Tibial nerve (tissue), 4 donors: ENCODE measurements around the gene OR2C3. TPM values are rescaled to one million over a fixed set of nuclear protein-coding genes. Genes with fewer than 3 reads are reported as not detected.
A peak's percentile ranks its signal among the peaks of the same experiment; 100 is the strongest.
"Not testable (repeated sequence)": the region's sequence is repeated elsewhere in the genome, so short reads cannot be mapped to it uniquely, and the experiment has no call there.

Experiments used
- DNase-seq, 2 donors: peaks; one replicate each; pipeline ENCODE4 v3.0.0-alpha.2; 2019; ENCODE audit warnings: low spot score in 2 of 2
- H3K27ac ChIP-seq, 4 donors: fragments of 200-600 bp; sonication (generic) in 3 of 4; one replicate each; pipeline ENCODE4 v1.5.1; 2017 to 2019; ENCODE audit warnings: mild to moderate bottlenecking in 1 of 4
- H3K27me3 ChIP-seq, 2 donors: fragments of 200-600 bp; sonication (generic) in 1 of 2; one replicate each; pipeline versions ENCODE4 v1.5.1 to v1.6.0; 2017 to 2019
- H3K36me3 ChIP-seq, 3 donors: fragments of 200-600 bp; sonication (generic); one replicate each; pipeline ENCODE4 v1.5.1; 2018 to 2019
- H3K4me1 ChIP-seq, 4 donors: fragments of 200-600 bp; sonication (generic) in 3 of 4; one replicate each; pipeline ENCODE4 v1.5.1; 2017 to 2019
- H3K4me3 ChIP-seq, 4 donors: fragments of 200-600 bp; sonication (generic) in 3 of 4; one replicate each; pipeline ENCODE4 v1.5.1; 2017 to 2019; ENCODE audit warnings: mild to moderate bottlenecking in 1 of 4, moderate library complexity in 1 of 4
- H3K9me3 ChIP-seq, 4 donors: fragments of 200-600 bp; sonication (generic) in 3 of 4; one replicate each; pipeline ENCODE4 v1.5.1; 2017 to 2019
- EP300 ChIP-seq, 2 donors: sonication (generic); formaldehyde crosslinking; IDR thresholded peaks; one replicate each; pipeline ENCODE4 v1.6.1; 2017; ENCODE audit warnings: antibody characterized with exemption in 2 of 2, mild to moderate bottlenecking in 1 of 2
- POLR2A ChIP-seq, 2 donors: fragments of 450-650 bp; IDR thresholded peaks; one replicate each; pipeline ENCODE4 v1.6.1; 2017; ENCODE audit warnings: antibody characterized with exemption in 2 of 2, mild to moderate bottlenecking in 2 of 2, moderate library complexity in 2 of 2
- WGBS, 2 donors: methylation state at CpG; one replicate each; pipeline ENCODE4 v1.1.5; 2018; 5-methylcytosine and 5-hydroxymethylcytosine counted together
- total RNA-seq, 4 donors: library from RNA; depleted of rRNA; stranded (reverse); fragments of >200 nt; gene quantifications; one replicate each; pipeline ENCODE4 v1.1.0, GENCODE V29; 2016
- TF ChIP-seq, protein P1 (sequence below), 5 experiments: fragments of 200-600 bp in 3 of 5; fragments of 450-650 bp in 2 of 5; sonication (generic) in 3 of 5; IDR thresholded peaks; one replicate each; pipeline ENCODE4 v1.5.1; 2016 to 2019; ENCODE audit warnings: antibody characterized with exemption in 5 of 5, mild to moderate bottlenecking in 3 of 5, moderate library complexity in 2 of 5

Gene OR2C3
- total RNA-seq, 4 donors from 2014 or later, result 0.21 TPM; not detected in 3

- Histone ChIP-seq H3K27me3 (peaks cover 0 to 3% of the 10 kb centered on the region in 2 donors), H3K27ac (no peak overlapping the region)
These were observed 49.2 kb downstream of the OR2C3 start for GRCh38 chr1:247487057-247487456.

GRCh38 chr1:247482747-247483146 lies 53.5 kb downstream of the OR2C3 start:
- TF ChIP-seq EP300 (IDR thresholded peaks at IDR 0.05), result no peak
- no peak for TF ChIP-seq POLR2A (IDR thresholded peaks at IDR 0.05)
- TF ChIP-seq, protein P1, sequence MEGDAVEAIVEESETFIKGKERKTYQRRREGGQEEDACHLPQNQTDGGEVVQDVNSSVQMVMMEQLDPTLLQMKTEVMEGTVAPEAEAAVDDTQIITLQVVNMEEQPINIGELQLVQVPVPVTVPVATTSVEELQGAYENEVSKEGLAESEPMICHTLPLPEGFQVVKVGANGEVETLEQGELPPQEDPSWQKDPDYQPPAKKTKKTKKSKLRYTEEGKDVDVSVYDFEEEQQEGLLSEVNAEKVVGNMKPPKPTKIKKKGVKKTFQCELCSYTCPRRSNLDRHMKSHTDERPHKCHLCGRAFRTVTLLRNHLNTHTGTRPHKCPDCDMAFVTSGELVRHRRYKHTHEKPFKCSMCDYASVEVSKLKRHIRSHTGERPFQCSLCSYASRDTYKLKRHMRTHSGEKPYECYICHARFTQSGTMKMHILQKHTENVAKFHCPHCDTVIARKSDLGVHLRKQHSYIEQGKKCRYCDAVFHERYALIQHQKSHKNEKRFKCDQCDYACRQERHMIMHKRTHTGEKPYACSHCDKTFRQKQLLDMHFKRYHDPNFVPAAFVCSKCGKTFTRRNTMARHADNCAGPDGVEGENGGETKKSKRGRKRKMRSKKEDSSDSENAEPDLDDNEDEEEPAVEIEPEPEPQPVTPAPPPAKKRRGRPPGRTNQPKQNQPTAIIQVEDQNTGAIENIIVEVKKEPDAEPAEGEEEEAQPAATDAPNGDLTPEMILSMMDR (IDR thresholded peaks at IDR 0.05), result no peak
- H3K36me3 ChIP-seq, result no peaks in the 10 kb centered on the region
- 59 to 60% methylated on average over 1 of the region's 1 CpG for WGBS, 2 donors

More at GRCh38 chr1:247487057-247487456, 49.2 kb downstream of the OR2C3 start:
- Histone ChIP-seq H3K36me3 (no peaks in the 10 kb centered on the region), H3K4me3 (no peak overlapping the region), H3K9me3 (no peaks in the 10 kb centered on the region), H3K4me1 (no peaks in the 10 kb centered on the region)
- peak in 1 of 2 donors; percentile 36 for DNase-seq
- TF ChIP-seq, protein P1 (IDR thresholded peaks at IDR 0.05), result peak; percentile 34 to 57 (median 40)
- no peak for TF ChIP-seq EP300 (IDR thresholded peaks at IDR 0.05)

DNA sequence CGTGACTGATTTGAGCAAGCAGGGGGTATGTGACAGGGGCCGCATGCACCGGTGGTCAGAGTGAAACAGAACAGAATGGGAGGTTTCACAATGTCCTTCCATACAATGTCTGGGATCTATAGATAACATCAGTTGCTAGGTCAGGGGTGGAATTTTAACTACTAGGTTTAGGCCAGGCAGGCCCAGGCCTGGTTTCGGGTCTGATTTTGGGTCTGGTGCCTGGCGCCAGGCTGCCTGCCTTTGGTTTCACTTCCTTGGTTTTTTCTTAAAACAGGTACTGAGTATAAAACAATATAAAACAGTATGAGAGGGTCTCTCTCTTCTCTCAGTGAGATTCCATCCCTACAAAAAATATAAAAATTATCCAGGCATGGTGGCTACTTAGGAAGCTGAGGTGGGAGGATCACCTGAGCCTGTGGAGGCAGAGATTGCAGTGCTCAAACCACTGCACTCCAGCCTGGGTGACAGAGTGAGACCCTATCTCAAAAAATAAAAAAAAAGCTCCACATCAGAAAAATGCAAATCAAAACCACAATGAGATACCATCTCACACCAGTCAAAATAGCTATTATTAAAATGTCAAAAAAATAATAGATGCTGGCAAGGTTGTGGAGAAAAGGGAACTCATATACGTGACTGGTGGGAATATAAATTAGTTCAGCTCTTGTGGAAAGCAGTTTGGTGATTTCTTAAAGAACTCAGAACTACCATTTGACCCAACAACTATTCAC lies 59.7 kb downstream of the OR2C3 start:
- not testable (repeated sequence) for H3K4me1 ChIP-seq, DNase-seq, H3K27me3 ChIP-seq, H3K27ac ChIP-seq, H3K4me3 ChIP-seq, H3K36me3 ChIP-seq
- H3K9me3 ChIP-seq, result peaks cover 0 to 13% (median 0%) of the 10 kb centered on the region in 4 donors
- 88 to 89% methylated on average over 6 of the region's 6 CpGs for WGBS, 2 donors

More at GRCh38 chr1:247482747-247483146, 53.5 kb downstream of the OR2C3 start:
- no peak for DNase-seq
- Histone ChIP-seq H3K4me3 (no peak overlapping the region), H3K27me3 (no peaks in the 10 kb centered on the region), H3K27ac (no peak overlapping the region), H3K4me1 (no peaks in the 10 kb centered on the region), H3K9me3 (no peaks in the 10 kb centered on the region)

- H3K27me3 ChIP-seq, result no peaks in the 10 kb centered on the region
- no peaks in the 10 kb centered on the region for H3K36me3 ChIP-seq
- no peak for TF ChIP-seq POLR2A (IDR thresholded peaks at IDR 0.05)
- no peak for TF ChIP-seq EP300 (IDR thresholded peaks at IDR 0.05)
- TF ChIP-seq, protein P1 (IDR thresholded peaks at IDR 0.05), result no peak
- no peaks in the 10 kb centered on the region for H3K4me1 ChIP-seq
- WGBS, 2 donors, result 85 to 100% methylated on average over 2 of the region's 2 CpGs
- no peak for DNase-seq
- H3K9me3 ChIP-seq, result peaks cover 0 to 13% (median 0%) of the 10 kb centered on the region in 4 donors
- no peak overlapping the region for H3K4me3 ChIP-seq
- no peak overlapping the region for H3K27ac ChIP-seq
These were observed 60.4 kb downstream of the OR2C3 start for GRCh38 chr1:247475793-247476192.

Other genes starting within 250 kb of the OR2C3 start
- gene ZNF496, start 204.6 kb downstream of the OR2C3 start, total RNA-seq, result 10 to 100 TPM; 37.5 to 60.6 (median 51.6) TPM
- gene NLRP3, start 120.3 kb downstream of the OR2C3 start, total RNA-seq, result 1 to 10 TPM; 1.3 to 4.9 (median 3.1) TPM
- not detected for gene OR2B11, start 78.3 kb downstream of the OR2C3 start, total RNA-seq
- 1 to 10 TPM in 1 of 4 donors, under 1 TPM in 1, not detected in 2; 0.42 to 9.0 TPM for gene GCSAML, start 12.7 kb upstream of the OR2C3 start, total RNA-seq
- gene OR2G2, start 51.9 kb upstream of the OR2C3 start, total RNA-seq, result not detected
- not detected for gene OR2G3, start 69.1 kb upstream of the OR2C3 start, total RNA-seq
- gene OR13G1, start 143.3 kb upstream of the OR2C3 start, total RNA-seq, result not detected
- gene OR6F1, start 180.2 kb upstream of the OR2C3 start, total RNA-seq, result not detected
- gene OR14K1, start 202.2 kb upstream of the OR2C3 start, total RNA-seq, result not detected
- not detected for gene OR14A2, start 211.7 kb upstream of the OR2C3 start, total RNA-seq
- gene OR1C1, start 224.1 kb upstream of the OR2C3 start, total RNA-seq, result not detected